ENCODE measurements around the gene ODF2.

DNA sequence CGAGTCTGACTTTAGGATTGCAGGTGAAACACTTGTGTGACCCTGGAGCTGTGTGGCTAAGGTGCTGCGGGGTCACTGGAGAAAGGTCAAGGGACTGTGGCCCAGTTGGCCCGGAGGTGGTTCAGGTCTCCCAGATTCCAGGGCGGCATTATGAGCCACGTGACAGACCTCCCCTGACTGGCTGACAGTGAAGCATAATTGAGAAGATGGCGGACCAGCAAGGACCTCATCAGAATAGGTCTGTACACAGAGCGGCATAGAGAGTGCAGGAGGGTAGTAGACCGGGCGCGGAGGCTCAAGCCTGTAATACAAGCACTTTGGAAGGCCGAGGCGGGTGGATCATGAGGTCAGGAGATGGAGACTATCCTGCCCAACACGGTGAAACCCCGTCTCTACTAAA lies 815 bp upstream of the ODF2 start:
- TF ChIP-seq, protein P1, sequence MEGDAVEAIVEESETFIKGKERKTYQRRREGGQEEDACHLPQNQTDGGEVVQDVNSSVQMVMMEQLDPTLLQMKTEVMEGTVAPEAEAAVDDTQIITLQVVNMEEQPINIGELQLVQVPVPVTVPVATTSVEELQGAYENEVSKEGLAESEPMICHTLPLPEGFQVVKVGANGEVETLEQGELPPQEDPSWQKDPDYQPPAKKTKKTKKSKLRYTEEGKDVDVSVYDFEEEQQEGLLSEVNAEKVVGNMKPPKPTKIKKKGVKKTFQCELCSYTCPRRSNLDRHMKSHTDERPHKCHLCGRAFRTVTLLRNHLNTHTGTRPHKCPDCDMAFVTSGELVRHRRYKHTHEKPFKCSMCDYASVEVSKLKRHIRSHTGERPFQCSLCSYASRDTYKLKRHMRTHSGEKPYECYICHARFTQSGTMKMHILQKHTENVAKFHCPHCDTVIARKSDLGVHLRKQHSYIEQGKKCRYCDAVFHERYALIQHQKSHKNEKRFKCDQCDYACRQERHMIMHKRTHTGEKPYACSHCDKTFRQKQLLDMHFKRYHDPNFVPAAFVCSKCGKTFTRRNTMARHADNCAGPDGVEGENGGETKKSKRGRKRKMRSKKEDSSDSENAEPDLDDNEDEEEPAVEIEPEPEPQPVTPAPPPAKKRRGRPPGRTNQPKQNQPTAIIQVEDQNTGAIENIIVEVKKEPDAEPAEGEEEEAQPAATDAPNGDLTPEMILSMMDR (IDR thresholded peaks at IDR 0.05) = no peak
- TF ChIP-seq POLR2A (IDR thresholded peaks at IDR 0.05) = no peak

Data from upper lobe of left lung (tissue), 4 donors.